ENCODE measurements around the gene MCUB. TPM values are rescaled to one million over a fixed set of nuclear protein-coding genes. Genes with fewer than 3 reads are reported as not detected.

The MCUB gene
- total RNA-seq, 1 experiment from 2014 or later, result 18.6 TPM

DNA sequence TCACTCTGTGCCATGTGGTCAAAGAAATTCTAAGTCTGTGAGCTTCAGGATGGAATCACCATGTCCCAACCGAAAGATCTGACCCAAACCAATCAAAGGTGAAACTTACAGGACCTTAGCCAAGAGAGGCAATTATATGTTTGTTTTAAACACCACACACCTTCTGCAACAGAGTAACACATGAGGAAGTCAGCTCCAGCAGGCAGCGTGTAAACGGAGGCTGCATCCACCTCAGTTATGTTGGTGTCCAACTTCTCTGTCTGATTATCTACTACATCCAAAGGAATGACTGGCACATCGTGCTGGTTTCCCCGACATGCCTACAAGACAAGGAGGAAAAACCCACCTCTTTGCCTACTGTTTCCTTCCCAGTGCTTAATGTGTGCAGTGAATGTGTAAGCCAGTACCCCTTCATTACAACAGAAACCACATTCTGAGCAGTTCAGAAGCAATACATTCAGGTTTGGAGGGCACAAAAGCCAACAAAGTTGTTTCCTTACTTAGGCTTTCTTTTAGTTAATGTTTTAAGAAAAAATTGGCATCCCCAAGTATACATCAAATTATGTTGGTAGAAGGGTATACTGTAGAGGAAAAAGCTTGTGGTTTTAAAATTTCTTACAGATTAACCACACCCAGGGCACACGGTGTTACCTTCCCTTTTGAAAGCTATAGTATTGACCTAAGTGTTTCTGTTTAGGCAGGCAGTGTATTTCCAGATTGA is 130.8 kb downstream of the MCUB start:
- H3K36me3 ChIP-seq (ENCODE audit: control insufficient read depth in 1 of 2, insufficient read depth in 2 of 2, low read length in 2 of 2), result peaks cover 0 to 5% of the 10 kb centered on the region in 2 experiments; a peak in 3 of 4 replicates
- no peaks in the 10 kb centered on the region for H3K4me1 ChIP-seq (ENCODE audit: control insufficient read depth in 1 of 2, insufficient read depth in 2 of 2, low read length in 2 of 2)
- no peak for TF ChIP-seq CEBPB (IDR thresholded peaks at IDR 0.05; ENCODE audit: low read depth)
- no peak for TF ChIP-seq RAD21 (IDR thresholded peaks at IDR 0.05; ENCODE audit: low read depth)
- TF ChIP-seq, protein P1, sequence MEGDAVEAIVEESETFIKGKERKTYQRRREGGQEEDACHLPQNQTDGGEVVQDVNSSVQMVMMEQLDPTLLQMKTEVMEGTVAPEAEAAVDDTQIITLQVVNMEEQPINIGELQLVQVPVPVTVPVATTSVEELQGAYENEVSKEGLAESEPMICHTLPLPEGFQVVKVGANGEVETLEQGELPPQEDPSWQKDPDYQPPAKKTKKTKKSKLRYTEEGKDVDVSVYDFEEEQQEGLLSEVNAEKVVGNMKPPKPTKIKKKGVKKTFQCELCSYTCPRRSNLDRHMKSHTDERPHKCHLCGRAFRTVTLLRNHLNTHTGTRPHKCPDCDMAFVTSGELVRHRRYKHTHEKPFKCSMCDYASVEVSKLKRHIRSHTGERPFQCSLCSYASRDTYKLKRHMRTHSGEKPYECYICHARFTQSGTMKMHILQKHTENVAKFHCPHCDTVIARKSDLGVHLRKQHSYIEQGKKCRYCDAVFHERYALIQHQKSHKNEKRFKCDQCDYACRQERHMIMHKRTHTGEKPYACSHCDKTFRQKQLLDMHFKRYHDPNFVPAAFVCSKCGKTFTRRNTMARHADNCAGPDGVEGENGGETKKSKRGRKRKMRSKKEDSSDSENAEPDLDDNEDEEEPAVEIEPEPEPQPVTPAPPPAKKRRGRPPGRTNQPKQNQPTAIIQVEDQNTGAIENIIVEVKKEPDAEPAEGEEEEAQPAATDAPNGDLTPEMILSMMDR (IDR thresholded peaks at IDR 0.05 in 2 of 3, conservative IDR thresholded peaks at IDR 0.05 in 1 of 3; ENCODE audit: borderline replicate concordance in 1 of 3, insufficient read depth in 1 of 3, low read depth in 2 of 3, low read length in 2 of 3), result no peak
- no peak for TF ChIP-seq TCF7L2 (IDR thresholded peaks at IDR 0.05; ENCODE audit: borderline replicate concordance, extremely low read depth, insufficient read depth, insufficient read length)
- no peak for TF ChIP-seq ZFX (IDR thresholded peaks at IDR 0.05)
- TF ChIP-seq EZH2phosphoT487 (IDR thresholded peaks at IDR 0.05; ENCODE audit: borderline replicate concordance), result no peak
- no peak for TF ChIP-seq ZNF274 (IDR thresholded peaks at IDR 0.05; ENCODE audit: low read depth, low read length)
- no peak for TF ChIP-seq EGR1 (IDR thresholded peaks at IDR 0.05; ENCODE audit: low read depth)
- TF ChIP-seq, protein P2, sequence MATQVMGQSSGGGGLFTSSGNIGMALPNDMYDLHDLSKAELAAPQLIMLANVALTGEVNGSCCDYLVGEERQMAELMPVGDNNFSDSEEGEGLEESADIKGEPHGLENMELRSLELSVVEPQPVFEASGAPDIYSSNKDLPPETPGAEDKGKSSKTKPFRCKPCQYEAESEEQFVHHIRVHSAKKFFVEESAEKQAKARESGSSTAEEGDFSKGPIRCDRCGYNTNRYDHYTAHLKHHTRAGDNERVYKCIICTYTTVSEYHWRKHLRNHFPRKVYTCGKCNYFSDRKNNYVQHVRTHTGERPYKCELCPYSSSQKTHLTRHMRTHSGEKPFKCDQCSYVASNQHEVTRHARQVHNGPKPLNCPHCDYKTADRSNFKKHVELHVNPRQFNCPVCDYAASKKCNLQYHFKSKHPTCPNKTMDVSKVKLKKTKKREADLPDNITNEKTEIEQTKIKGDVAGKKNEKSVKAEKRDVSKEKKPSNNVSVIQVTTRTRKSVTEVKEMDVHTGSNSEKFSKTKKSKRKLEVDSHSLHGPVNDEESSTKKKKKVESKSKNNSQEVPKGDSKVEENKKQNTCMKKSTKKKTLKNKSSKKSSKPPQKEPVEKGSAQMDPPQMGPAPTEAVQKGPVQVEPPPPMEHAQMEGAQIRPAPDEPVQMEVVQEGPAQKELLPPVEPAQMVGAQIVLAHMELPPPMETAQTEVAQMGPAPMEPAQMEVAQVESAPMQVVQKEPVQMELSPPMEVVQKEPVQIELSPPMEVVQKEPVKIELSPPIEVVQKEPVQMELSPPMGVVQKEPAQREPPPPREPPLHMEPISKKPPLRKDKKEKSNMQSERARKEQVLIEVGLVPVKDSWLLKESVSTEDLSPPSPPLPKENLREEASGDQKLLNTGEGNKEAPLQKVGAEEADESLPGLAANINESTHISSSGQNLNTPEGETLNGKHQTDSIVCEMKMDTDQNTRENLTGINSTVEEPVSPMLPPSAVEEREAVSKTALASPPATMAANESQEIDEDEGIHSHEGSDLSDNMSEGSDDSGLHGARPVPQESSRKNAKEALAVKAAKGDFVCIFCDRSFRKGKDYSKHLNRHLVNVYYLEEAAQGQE (IDR thresholded peaks at IDR 0.05; ENCODE audit: low read depth), result no peak
- no peak for TF ChIP-seq POLR2AphosphoS5 (IDR thresholded peaks at IDR 0.05; ENCODE audit: low read depth, low read length)
- TF ChIP-seq, protein P3, sequence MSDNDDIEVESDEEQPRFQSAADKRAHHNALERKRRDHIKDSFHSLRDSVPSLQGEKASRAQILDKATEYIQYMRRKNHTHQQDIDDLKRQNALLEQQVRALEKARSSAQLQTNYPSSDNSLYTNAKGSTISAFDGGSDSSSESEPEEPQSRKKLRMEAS (IDR thresholded peaks at IDR 0.05), result no peak
- TF ChIP-seq, protein P4, sequence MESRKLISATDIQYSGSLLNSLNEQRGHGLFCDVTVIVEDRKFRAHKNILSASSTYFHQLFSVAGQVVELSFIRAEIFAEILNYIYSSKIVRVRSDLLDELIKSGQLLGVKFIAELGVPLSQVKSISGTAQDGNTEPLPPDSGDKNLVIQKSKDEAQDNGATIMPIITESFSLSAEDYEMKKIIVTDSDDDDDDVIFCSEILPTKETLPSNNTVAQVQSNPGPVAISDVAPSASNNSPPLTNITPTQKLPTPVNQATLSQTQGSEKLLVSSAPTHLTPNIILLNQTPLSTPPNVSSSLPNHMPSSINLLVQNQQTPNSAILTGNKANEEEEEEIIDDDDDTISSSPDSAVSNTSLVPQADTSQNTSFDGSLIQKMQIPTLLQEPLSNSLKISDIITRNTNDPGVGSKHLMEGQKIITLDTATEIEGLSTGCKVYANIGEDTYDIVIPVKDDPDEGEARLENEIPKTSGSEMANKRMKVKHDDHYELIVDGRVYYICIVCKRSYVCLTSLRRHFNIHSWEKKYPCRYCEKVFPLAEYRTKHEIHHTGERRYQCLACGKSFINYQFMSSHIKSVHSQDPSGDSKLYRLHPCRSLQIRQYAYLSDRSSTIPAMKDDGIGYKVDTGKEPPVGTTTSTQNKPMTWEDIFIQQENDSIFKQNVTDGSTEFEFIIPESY (IDR thresholded peaks at IDR 0.05; ENCODE audit: extremely low read depth, insufficient replicate concordance, low read length), result no peak
- TF ChIP-seq, protein P5, sequence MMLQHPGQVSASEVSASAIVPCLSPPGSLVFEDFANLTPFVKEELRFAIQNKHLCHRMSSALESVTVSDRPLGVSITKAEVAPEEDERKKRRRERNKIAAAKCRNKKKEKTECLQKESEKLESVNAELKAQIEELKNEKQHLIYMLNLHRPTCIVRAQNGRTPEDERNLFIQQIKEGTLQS (IDR thresholded peaks at IDR 0.05), result no peak
- no peak for TF ChIP-seq SIN3A (IDR thresholded peaks at IDR 0.05; ENCODE audit: low read depth)
- TF ChIP-seq FOSL1 (IDR thresholded peaks at IDR 0.05; ENCODE audit: low read depth), result no peak
- TF ChIP-seq ELF1 (IDR thresholded peaks at IDR 0.05; ENCODE audit: borderline replicate concordance, low read depth), result no peak
- no peak for TF ChIP-seq POLR2A (IDR thresholded peaks at IDR 0.05; ENCODE audit: borderline replicate concordance, extremely low read depth, insufficient read depth, insufficient read length)
- TF ChIP-seq YY1 (IDR thresholded peaks at IDR 0.05; ENCODE audit: extremely low read depth, insufficient replicate concordance, low read depth, low read length), result no peak
- H3K9me3 ChIP-seq (ENCODE audit: control insufficient read depth in 1 of 2, insufficient read depth in 1 of 2, low read depth in 1 of 2, low read length in 2 of 2), result no peaks in the 10 kb centered on the region
- H3K79me2 ChIP-seq (ENCODE audit: insufficient read depth, low read length), result no peaks in the 10 kb centered on the region
- H3K4me3 ChIP-seq (replicated peaks in 1 of 2; ENCODE audit: low read depth in 1 of 2, low read length in 2 of 2), result no peak overlapping the region
- POLR2A ChIA-PET, result no interaction called here
- no peaks in the 10 kb centered on the region for H3K9me2 ChIP-seq (ENCODE audit: insufficient read depth)
- intact Hi-C loops (cut with micrococcal nuclease), result no loop called here
- no peak overlapping the region for H3K9ac ChIP-seq (ENCODE audit: low read length)
- H4K20me1 ChIP-seq (ENCODE audit: insufficient read depth), result no peaks in the 10 kb centered on the region
- no peak for ATAC-seq
- DNase-seq (ENCODE audit: low read depth, low spot score), result no peak
- H3K27me3 ChIP-seq (ENCODE audit: insufficient read depth, low read length), result no peaks in the 10 kb centered on the region
- CTCF ChIA-PET, result no interaction called here
- H3K4me2 ChIP-seq (ENCODE audit: low read length), result no peak overlapping the region
- no peak overlapping the region for H3K27ac ChIP-seq (ENCODE audit: low read depth, low read length)
- RAD21 ChIA-PET (ENCODE audit: low non-redundant PET in 1 of 2, low total read pairs in 2 of 2, uncharacterized antibody in 2 of 2, unreplicated experiment in 2 of 2), result no interaction called here
- BruUV-seq (replicated peaks), result no TSS peak
- H2AFZ ChIP-seq (ENCODE audit: low read depth, low read length, poor library complexity, severe bottlenecking), result no peak overlapping the region
